ENCODE data around the gene RPS27L.

Gene RPS27L

DNA sequence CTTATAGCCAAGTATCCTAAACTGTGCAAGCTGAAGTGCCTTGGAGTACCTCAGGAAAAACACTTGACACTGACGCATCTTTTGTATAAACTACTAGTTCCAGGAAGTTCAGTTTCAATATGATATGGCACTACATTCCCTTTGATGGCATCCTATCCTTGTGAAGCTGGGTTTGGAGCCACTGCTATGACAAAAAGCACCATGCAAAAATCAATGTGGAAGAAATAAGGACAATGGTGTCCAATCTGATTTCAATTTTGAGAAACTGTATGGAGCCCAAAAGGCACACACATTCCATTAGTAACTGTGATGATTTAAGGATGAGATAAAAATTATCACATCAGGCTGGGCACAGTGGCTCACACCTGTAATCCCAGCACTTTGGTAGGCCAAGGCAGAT is 5.6 kb downstream of the RPS27L start:
- TF ChIP-seq, protein P1, sequence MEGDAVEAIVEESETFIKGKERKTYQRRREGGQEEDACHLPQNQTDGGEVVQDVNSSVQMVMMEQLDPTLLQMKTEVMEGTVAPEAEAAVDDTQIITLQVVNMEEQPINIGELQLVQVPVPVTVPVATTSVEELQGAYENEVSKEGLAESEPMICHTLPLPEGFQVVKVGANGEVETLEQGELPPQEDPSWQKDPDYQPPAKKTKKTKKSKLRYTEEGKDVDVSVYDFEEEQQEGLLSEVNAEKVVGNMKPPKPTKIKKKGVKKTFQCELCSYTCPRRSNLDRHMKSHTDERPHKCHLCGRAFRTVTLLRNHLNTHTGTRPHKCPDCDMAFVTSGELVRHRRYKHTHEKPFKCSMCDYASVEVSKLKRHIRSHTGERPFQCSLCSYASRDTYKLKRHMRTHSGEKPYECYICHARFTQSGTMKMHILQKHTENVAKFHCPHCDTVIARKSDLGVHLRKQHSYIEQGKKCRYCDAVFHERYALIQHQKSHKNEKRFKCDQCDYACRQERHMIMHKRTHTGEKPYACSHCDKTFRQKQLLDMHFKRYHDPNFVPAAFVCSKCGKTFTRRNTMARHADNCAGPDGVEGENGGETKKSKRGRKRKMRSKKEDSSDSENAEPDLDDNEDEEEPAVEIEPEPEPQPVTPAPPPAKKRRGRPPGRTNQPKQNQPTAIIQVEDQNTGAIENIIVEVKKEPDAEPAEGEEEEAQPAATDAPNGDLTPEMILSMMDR (IDR thresholded peaks at IDR 0.05): no peak

DNA sequence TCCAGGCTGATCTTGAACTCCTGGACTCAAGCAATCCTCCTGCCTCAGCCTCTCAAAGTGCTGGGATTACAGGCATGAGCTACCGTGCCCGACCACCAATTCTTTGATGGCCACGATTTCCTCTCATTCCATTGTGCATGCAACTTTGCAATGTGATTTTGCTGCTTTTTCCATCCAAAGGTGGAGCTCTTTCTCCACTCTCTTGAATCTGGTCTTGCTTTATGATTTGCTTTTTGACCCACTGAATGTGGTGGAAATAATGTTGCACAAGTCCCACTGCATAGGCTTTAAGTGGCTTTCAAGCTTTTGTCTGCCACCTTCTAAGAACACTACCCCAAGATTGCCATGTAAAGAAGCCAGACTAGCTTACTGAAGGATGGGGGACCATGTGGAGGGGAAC is 10.6 kb downstream of the RPS27L start:
- TF ChIP-seq, protein P1 (IDR thresholded peaks at IDR 0.05): no peak

DNA sequence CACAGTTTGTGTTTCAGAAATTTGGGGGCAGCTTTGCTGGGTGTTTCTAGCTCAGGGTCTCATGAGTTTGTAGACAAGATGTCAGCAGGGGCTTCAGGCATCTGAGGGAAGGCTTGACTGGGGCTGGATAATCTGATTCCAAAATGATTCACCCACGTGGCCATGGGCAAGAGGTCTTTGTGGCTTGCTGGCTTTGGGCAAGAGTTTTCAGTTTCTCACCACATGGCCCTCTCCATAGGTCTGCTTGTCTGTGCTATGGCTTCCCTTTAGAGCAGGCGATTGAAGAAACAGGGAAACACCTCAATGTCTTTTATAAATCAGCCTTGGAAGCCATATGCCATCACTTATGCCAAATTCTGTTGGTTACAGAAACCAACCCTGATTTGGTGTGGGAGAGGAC is 11.9 kb downstream of the RPS27L start:
- TF ChIP-seq, protein P1 (IDR thresholded peaks at IDR 0.05): no peak

DNA sequence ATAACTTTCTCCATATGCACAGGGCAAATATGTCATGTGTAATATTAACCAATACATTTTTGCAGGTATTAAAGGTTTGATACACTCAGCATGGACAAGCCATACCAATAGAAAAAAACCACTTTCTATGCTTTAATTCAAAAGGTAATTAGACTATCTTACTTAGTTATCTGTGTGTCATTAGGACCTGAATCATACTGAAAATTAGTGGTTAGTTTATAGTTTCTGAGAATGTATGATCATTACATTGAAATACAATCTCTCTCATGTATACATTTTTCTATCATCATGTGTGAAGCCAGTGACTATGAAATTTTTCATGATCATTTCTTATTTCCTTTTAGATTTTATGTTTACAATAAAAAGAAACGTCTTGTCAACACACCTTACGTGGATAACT is 16.3 kb downstream of the RPS27L start:
- TF ChIP-seq, protein P1 (IDR thresholded peaks at IDR 0.05): no peak

DNA sequence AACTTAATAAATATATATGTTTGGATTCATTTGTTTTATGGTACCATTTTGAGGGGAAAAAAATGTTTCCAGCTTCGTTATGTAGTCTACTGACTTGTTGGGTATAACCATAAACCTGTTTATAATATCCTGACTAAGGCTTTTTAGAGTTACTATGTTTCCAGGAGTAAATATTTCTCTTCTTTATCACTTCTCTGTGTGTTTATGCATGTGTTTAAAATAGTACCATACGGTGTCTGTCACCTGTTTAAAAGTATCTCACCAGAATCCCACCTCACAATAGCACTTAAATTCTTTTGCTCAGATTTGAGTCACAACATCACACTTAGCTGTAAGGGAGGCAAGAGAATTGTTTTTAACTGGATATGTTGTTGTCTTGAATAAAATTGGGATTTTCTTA is 20.5 kb downstream of the RPS27L start:
- TF ChIP-seq, protein P1 (IDR thresholded peaks at IDR 0.05): no peak

DNA sequence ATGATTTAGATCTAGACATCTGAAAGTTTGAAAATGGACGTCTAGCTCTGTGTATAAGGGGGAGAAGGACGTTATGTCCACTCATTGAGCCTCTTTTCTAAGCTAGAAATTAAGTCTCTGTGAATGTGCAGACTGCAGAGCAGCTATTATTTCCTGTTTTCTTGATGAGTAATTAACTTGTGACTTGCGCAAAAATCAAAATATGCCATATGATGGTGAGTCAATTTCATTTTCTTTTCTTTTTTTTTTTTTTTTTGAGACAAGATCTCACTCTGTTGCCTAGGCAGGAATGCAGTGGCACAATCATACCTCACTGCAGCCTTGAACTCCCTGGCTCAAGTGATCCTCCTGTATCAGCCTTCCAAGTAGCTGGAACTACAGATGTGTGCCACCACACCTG is 21.5 kb downstream of the RPS27L start:
- TF ChIP-seq, protein P1 (IDR thresholded peaks at IDR 0.05): no peak

DNA sequence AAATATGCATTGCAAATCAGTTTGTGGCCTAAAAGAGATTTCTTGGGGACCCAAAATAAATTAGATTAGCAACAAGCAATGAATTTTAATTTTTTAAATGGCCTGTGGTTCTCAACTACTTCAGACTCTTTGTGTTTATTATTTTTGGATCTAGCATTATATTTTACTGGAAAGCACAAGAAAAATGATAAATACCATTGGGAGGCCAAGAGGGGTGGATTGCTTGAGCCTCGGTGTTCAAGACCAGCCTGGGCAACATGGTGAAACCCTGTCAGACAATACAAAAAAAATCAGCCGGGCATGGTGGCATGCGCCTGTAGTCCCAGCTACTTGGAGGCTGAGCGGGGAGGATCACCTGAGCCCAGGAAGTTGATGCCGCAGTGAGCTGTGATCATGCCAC is 22.0 kb downstream of the RPS27L start:
- TF ChIP-seq, protein P1 (IDR thresholded peaks at IDR 0.05): no peak

DNA sequence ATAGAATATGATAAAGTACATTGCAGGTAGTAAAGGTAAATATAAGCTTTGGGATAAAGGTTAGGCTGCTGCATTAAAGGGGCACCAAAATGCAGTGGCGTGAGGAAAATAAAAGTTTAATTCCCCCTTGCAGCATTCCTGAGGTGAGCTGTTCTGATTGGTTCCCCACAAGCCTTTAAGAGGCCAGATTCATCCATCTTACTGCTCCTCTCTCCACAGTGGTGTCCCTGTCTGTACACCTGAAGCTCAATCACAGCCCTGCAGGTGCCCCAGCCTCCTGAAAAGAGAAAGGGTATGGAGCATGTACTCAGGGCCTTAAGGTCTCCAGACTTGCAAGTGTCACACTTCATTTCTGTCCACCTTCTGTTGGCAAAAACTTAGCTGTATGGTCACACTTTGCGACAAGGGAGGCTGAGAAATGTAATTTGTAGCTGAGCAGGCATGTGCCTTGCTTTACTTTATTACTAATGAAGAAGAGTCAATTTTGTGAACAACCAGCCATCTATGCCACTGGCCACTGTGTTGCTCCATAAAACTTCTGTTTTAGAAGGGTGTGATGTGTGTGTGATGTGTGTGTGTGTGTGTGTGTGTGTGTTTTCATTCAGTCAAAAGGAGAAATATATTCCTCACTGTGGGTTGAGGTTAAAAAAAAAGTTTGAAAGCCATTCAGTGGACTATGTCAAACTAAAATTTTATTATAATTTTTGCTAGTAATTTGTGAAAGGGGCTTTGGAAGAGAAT is 22.9 kb downstream of the RPS27L start:
- TF ChIP-seq, protein P1 (IDR thresholded peaks at IDR 0.05): no peak
